Adipocyte (in vitro differentiated cells): ENCODE results near the gene GALR3.

Experiments used
- DNase-seq: peaks from one replicate; pipeline ENCODE4 v3.0.0-alpha.2; 2015; ENCODE audit warnings: low read depth
- H3K27me3 ChIP-seq: replicated peaks from 2 replicates; pipeline ENCODE4 v1.7.0; 2013; ENCODE audit warnings: mild to moderate bottlenecking, low read length, moderate library complexity; ENCODE audit not compliant: control insufficient read depth, insufficient read depth
- H3K36me3 ChIP-seq: 2 replicates; pipeline ENCODE4 v1.7.0; 2013; ENCODE audit warnings: low read length, mild to moderate bottlenecking, moderate library complexity; ENCODE audit not compliant: control insufficient read depth, insufficient read depth, severe bottlenecking
- H3K4me1 ChIP-seq: 2 replicates; pipeline ENCODE4 v1.7.0; 2013; ENCODE audit warnings: mild to moderate bottlenecking, low read length, moderate library complexity; ENCODE audit not compliant: control insufficient read depth, insufficient read depth
- H3K4me3 ChIP-seq: 2 replicates; pipeline ENCODE4 v1.7.0; 2013; ENCODE audit warnings: mild to moderate bottlenecking, low read length, moderate library complexity
- H3K9ac ChIP-seq: 2 replicates; pipeline ENCODE4 v1.7.0; 2013; ENCODE audit warnings: mild to moderate bottlenecking, low read length, moderate library complexity
- H3K9me3 ChIP-seq: 2 replicates; pipeline ENCODE4 v1.7.0; 2013; ENCODE audit warnings: mild to moderate bottlenecking, low read length, moderate library complexity; ENCODE audit not compliant: control insufficient read depth

The GALR3 gene

DNA sequence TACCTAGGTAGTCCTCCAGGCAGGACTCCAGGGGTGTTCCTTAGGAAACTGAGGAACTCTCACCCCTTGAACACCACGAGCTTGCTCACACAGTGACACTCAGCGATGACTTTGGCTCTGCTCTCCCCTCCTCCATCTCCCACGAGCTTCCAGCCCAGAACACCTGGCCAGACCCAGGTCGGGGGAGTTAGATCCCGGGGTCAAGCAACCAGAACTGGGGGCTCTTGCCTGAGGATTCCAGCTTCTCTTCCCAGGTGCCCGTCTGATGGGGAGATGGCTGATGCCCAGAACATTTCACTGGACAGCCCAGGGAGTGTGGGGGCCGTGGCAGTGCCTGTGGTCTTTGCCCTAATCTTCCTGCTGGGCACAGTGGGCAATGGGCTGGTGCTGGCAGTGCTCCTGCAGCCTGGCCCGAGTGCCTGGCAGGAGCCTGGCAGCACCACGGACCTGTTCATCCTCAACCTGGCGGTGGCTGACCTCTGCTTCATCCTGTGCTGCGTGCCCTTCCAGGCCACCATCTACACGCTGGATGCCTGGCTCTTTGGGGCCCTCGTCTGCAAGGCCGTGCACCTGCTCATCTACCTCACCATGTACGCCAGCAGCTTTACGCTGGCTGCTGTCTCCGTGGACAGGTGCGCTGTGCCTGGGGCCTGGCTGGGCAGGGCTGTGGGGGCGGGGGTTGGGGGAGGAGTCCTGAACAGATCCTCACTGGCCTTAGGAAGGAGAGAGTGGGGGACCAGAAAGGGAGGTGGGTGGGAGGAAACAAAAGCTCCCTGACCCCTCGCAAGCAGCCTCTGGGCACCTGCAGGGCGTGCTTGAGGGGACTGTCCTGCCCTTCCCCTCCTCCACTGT is at the start of gene GALR3:
GALR3 (plus strand) TSS at position 249 of the 852 bp plus-strand sequence; CDS start at position 274, 25 bp downstream.
- peaks cover 10% of the 10 kb centered on the region for H3K4me1 ChIP-seq
- H3K36me3 ChIP-seq: peaks cover 1% of the 10 kb centered on the region
- no peaks in the 10 kb centered on the region for H3K9me3 ChIP-seq
- no peak within 1 kb of the TSS for H3K9ac ChIP-seq
- H3K27me3 ChIP-seq: peaks cover 30% of the 10 kb centered on the region
- H3K4me3 ChIP-seq: no peak within 1 kb of the TSS
- no peak for DNase-seq

- no peaks in the 10 kb centered on the region for H3K27me3 ChIP-seq
- no peak overlapping the region for H3K4me3 ChIP-seq
- H3K36me3 ChIP-seq: peaks cover 44% of the 10 kb centered on the region
- no peak for DNase-seq
- no peaks in the 10 kb centered on the region for H3K9me3 ChIP-seq
- H3K9ac ChIP-seq: no peak overlapping the region
- peaks cover 26% of the 10 kb centered on the region for H3K4me1 ChIP-seq
These were observed 48.5 kb upstream of the GALR3 start for GRCh38 chr22:37774728-37775127.

- Histone ChIP-seq H3K9me3 (no peaks in the 10 kb centered on the region), H3K9ac (peak overlapping the region; percentile 30), H3K4me1 (peaks cover 30% of the 10 kb centered on the region), H3K27me3 (no peaks in the 10 kb centered on the region), H3K4me3 (peak overlapping the region; percentile 51), H3K36me3 (peaks cover 40% of the 10 kb centered on the region)
- DNase-seq: peak; percentile 42
These were observed 47.2 kb upstream of the GALR3 start for GRCh38 chr22:37775785-37776638.

- Histone ChIP-seq H3K9me3 (no peaks in the 10 kb centered on the region), H3K9ac (peak overlapping the region; percentile 30), H3K36me3 (peaks cover 35% of the 10 kb centered on the region), H3K4me3 (peak overlapping the region; percentile 51), H3K27me3 (no peaks in the 10 kb centered on the region), H3K4me1 (peaks cover 31% of the 10 kb centered on the region)
- DNase-seq: peak; percentile 32
These were observed 46.6 kb upstream of the GALR3 start for GRCh38 chr22:37776639-37777005.

DNA sequence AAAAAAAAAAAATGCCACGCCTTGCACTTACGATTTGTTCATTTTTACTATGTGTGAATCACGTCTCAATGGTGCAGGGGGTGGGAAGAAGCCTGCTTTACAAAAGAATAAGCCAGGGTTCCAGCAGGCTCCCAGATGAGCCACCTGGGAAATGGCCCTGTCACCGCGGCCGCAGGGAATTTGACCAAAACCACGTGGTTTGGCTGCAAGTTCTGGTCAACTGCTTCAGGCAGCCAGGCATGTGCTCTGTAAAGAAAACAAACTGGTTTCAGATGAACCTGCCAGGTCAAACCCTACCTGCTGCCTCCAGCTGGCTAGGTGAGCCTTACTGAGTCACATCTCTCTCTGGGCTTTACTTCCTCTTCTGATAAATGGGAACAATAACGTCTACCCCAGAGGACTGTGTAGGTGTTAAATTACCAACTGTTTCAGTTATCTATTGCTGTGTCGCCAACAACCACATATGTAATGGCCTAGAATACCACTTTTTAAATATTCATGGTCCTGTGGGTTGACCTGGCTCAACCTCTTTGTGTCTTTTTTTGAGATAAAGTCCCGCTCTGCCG is 46.0 kb upstream of the GALR3 start:
- H3K4me1 ChIP-seq: peaks cover 37% of the 10 kb centered on the region
- no peak overlapping the region for H3K9ac ChIP-seq
- H3K36me3 ChIP-seq: peaks cover 29% of the 10 kb centered on the region
- H3K27me3 ChIP-seq: no peaks in the 10 kb centered on the region
- DNase-seq: peak; percentile 63
- no peak overlapping the region for H3K4me3 ChIP-seq
- H3K9me3 ChIP-seq: no peaks in the 10 kb centered on the region

DNA sequence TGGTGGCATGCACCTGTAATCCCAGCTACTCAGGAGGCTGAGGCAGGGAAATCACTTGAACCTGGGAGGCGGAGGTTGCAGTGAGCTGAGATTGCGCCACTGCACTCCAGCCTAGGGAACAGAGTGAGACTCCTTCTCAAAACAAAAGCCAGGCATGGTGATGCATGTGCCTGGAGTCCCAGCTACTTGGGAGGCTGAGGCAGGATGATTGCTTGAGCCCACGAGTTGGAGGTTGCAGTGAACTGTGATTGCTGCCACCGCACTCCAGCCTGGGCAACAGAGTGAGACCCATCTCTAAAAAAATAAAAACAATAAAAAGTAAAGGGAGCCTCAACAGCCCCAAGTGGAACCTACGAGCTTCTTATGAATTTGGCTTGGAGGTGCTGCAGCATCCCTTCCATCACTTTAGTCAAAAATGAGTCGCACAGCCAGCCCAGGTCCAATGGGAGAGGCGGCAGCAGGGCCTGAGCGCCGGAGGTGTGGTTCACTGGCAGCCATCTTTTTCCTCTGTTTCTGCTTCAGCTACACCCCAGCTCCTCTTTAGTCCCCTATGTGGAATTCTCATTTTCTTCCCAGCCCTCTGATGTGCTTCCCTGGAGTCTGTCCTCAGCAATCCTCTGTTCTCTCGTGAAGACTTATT is 44.7 kb upstream of the GALR3 start:
- H3K9me3 ChIP-seq: no peaks in the 10 kb centered on the region
- DNase-seq: no peak
- peaks cover 16% of the 10 kb centered on the region for H3K36me3 ChIP-seq
- H3K27me3 ChIP-seq: no peaks in the 10 kb centered on the region
- H3K4me1 ChIP-seq: peaks cover 40% of the 10 kb centered on the region
- no peak overlapping the region for H3K4me3 ChIP-seq
- H3K9ac ChIP-seq: no peak overlapping the region

- peaks cover 5% of the 10 kb centered on the region for H3K27me3 ChIP-seq
- H3K4me1 ChIP-seq: peaks cover 31% of the 10 kb centered on the region
- H3K36me3 ChIP-seq: no peaks in the 10 kb centered on the region
- no peaks in the 10 kb centered on the region for H3K9me3 ChIP-seq
- no peak overlapping the region for H3K4me3 ChIP-seq
- DNase-seq: no peak
- H3K9ac ChIP-seq: no peak overlapping the region
These were observed 41.6 kb upstream of the GALR3 start for GRCh38 chr22:37781434-37782059.

DNA sequence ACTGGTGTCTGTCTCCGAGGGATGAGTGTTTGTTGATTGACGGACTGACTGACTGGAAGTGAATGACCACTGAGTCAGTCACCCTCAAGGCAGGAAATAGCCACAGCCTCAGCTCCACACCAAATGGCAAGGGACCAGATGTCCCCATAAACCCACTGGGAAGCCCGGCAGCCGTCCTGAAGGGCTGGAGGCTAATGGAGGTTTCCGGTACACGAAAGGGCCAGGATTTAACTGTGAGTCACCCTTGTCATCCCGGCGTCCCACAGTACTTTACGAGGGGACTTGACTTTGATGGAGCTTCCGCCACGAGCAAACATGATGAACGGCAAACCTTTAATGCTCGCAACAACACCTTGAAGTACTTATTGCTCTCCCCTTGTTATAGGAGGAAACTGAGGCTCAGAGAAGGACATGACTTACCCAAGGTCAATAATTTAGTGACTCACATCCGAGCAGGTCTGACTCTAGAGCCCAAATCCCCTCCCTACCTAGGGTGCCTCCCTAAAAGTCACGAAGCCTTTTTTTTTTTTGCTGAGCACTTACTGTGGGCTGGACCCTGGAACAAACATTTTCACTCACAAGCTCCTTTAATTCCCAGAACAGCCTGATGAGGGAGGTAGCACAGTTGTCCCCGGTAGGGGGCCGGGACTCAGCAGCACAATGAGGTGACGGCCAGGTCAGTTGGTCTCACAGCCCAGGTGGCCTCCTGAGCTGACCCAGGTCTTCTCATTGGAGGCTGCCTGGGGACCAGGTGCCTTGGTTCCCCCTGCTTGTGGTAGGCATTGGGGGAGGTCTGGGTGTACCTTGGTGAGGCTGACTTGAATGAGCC is 40.6 kb upstream of the GALR3 start:
- Histone ChIP-seq H3K9me3 (no peaks in the 10 kb centered on the region), H3K36me3 (no peaks in the 10 kb centered on the region), H3K4me3 (no peak overlapping the region), H3K4me1 (peaks cover 21% of the 10 kb centered on the region), H3K27me3 (peaks cover 5% of the 10 kb centered on the region), H3K9ac (no peak overlapping the region)
- no peak for DNase-seq

DNA sequence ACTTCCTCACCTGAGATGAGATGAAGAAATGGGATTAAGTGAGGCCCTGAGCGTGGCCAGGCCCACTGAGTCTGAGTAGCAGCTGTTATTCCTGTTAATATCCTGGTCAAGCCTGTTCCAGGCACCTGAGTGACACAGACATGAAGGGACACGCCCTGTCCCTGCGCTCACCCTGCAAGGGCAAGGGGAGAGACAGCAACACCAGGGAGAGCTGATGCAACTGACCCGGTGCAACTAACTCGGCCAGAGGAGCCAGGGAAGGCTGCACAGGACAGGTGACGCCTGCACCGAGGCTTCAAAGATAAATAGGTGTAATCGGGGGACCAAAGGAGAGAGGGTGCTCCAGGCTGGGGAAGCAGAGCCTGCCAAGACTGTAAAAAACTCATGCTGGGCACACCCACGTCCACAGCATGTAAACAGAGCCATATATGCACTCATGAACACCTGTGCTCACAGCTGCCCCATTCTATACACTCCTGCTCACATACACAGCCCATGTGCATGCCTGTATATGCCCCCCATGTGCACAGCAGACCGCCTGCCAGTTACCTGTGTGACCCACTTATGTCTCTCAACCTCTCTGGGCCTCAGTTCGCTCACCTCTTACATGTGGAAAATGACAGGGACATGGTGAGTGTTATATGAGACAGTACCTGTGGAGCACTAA is 38.2 kb upstream of the GALR3 start:
- peaks cover 12% of the 10 kb centered on the region for H3K4me1 ChIP-seq
- H3K9me3 ChIP-seq: no peaks in the 10 kb centered on the region
- H3K9ac ChIP-seq: no peak overlapping the region
- peaks cover 5% of the 10 kb centered on the region for H3K27me3 ChIP-seq
- H3K4me3 ChIP-seq: no peak overlapping the region
- no peaks in the 10 kb centered on the region for H3K36me3 ChIP-seq
- DNase-seq: no peak

GRCh38 chr22:37790234-37790633 is 32.9 kb upstream of the GALR3 start:
- no peak overlapping the region for H3K4me3 ChIP-seq
- no peaks in the 10 kb centered on the region for H3K36me3 ChIP-seq
- no peak overlapping the region for H3K9ac ChIP-seq
- peaks cover 2% of the 10 kb centered on the region for H3K27me3 ChIP-seq
- no peaks in the 10 kb centered on the region for H3K9me3 ChIP-seq
- DNase-seq: no peak
- no peaks in the 10 kb centered on the region for H3K4me1 ChIP-seq
